ENCODE data around the gene RNF145. TPM values are rescaled to one million over a fixed set of nuclear protein-coding genes. Genes with fewer than 3 reads are reported as not detected.
"Not testable (repeated sequence)": the region's sequence is repeated elsewhere in the genome, so short reads cannot be mapped to it uniquely, and the experiment has no call there.

The RNF145 gene
- total RNA-seq, 1 donor from 2014 or later, result 59.3 TPM

GRCh38 chr5:159158553-159159091 is 50.7 kb downstream of the RNF145 start:
- DNase-seq (ENCODE audit: low read depth, low spot score), result not testable (repeated sequence)

- DNase-seq (ENCODE audit: low read depth, low spot score), result no peak
These were observed 51.8 kb downstream of the RNF145 start for GRCh38 chr5:159157552-159157951.

GRCh38 chr5:159156426-159157238 is 52.7 kb downstream of the RNF145 start:
- DNase-seq (ENCODE audit: low read depth, low spot score), result peak; percentile 37

DNA sequence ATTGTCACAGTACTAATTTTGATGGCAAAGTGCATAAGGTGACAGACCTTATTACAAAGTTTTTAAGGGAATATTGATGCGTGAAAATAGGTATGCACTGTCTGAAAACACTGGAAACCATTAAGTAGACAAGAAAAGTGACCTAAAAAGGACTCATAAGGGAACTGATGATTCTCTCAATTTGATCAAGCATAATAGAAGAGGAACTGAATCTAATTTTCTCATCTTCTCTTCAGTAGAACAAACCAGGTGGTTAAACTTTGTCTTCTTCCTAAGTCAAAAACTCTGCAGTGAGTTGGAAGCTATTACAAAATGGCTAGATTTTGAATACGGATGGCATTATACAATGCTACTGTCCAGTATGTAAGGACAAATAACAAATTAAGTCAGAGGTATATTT is 53.4 kb downstream of the RNF145 start:
- no peak for DNase-seq (ENCODE audit: low read depth, low spot score)

- no peak for DNase-seq (ENCODE audit: low read depth, low spot score)
These were observed 56.5 kb downstream of the RNF145 start for GRCh38 chr5:159152876-159153275.

GRCh38 chr5:159149085-159149484 is 60.3 kb downstream of the RNF145 start:
- DNase-seq (ENCODE audit: low read depth, low spot score), result no peak

- DNase-seq (ENCODE audit: low read depth, low spot score), result no peak
These were observed 61.4 kb downstream of the RNF145 start for GRCh38 chr5:159147976-159148375.

DNA sequence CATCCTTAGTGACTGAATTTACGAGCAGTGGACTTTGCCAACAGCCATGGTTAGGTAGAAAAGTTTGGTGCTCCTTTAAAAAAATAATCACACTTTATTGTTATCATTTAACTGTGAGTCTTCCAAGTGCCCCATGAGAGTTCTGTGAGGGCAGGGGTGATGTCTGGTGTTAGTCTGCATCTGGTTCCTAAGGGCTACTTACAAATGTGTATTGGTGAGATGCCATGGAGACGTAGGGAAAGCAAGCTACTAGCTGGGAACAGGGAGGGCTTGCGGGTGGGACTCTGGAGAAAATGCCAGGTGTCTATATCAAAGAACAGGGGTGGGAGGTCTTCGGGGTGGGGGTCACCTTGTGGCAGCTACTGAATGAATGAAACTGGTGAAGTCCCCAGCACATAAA is 62.5 kb downstream of the RNF145 start:
- no peak for DNase-seq (ENCODE audit: low read depth, low spot score)

- DNase-seq (ENCODE audit: low read depth, low spot score), result not testable (repeated sequence)
These were observed 64.2 kb downstream of the RNF145 start for GRCh38 chr5:159145160-159145559.

- DNase-seq (ENCODE audit: low read depth, low spot score), result no peak
These were observed 69.6 kb downstream of the RNF145 start for GRCh38 chr5:159139802-159140201.

DNA sequence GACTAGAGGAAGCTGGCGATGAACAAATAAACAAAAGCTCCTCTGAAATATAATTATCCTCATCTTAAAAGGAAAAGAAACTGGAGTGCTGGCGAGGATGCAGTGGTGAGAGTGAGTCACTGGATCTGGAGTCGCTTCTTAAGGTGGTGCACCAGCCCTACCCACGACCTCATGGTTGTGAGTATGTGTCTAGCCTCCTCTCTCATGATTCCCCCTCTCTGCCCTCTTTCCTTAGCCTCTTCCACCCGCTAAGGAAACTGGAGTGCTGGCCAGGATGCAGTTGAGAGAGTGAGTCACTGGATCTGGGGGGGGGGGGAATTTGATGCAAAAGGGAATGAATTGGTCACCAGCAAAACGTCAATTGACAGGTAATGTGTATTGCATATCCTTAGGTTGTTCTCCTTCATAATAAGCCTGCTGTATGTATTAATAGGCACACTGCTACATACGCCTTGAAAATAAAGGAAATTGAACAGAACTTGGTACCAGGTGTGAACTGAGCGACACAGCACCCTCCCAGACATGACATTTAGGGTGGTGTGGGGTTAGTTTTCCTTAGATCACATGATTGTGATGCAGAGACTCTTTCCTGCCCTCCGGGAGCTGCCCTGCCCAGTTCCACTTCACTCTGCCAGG is 73.3 kb downstream of the RNF145 start:
- DNase-seq (ENCODE audit: low read depth, low spot score), result no peak

DNA sequence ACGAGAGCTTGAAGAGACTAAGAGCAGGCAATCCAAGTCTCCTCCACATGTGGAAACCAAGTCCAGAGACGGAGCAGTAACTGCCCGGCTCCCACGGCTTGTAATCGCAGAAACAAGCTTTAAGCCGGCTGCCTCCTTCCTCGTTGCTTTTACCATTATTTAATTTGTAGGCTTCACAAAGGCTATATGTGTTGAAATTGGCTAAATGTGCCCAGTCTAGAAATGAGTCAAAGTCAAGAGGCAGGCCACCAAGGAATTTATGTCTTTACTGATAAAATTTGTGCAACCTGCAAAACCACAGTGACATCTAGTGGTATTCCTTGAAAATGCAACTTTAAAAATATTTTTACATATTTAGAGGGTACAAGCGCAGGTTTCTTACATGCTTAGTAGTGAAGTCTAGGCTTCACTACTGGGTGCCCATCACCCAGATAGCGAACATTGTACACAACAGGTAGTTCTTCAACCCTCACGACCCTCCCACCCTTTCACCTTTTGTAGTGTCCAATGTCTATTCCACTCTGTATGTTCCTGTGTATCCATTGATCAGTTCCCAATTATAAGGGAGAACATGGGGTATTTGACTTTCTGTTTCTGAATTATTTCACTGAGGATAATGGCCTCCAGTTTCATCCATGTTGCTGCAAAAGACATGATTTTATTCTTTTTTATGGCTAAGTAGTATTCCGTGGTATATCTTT is 76.2 kb downstream of the RNF145 start:
- DNase-seq (ENCODE audit: low read depth, low spot score), result no peak

DNA sequence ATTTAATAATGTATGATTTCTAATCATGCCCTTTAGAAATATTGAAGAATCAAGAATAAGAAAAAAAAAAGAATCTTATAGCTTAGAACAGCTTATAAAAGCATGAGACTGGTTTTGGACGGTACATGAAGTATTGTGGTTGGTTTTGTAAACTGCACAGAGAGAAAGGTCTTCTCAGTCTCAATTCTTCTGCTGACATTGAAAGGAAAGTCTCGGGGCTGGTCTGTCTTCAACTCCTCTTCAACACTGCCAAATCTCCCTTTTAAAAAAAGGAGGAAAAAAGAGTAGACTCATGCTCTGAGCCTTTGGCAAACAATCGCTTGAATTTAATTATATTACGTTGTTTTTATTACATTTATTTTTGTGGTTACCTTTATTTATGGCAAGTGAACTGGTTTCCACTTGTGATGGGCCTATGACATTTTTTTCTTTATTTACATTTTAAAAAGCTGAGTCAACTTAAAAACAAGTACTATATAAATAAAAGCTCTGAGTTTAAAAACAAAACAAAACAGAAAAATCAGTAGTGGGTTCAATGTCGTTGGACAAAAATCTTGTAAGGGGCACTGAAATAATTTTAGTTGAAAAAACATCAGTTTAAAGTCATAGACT is 76.8 kb downstream of the RNF145 start:
- DNase-seq (ENCODE audit: low read depth, low spot score), result no peak

GRCh38 chr5:159131951-159132350 is 77.4 kb downstream of the RNF145 start:
- no peak for DNase-seq (ENCODE audit: low read depth, low spot score)

DNA sequence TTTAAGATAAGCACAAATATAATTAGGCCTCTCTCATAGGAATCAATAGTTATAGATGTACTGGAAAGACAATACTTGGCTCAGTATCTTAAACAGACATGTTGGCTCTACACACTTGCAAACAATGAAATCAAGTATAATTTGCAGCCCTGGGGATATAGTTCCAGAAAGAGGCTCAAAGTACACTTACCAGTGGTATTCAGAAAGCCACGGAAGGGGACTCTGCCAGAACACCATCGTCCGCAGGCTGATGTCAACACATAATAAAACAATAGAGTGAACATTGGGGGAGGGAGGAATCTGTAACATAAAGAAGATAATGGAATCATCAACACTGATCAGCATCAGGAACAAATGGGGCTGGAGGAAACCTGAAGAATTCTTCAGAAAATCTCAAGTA is 78.5 kb downstream of the RNF145 start:
- no peak for DNase-seq (ENCODE audit: low read depth, low spot score)

GRCh38 chr5:159128070-159128541 is 81.2 kb downstream of the RNF145 start:
- no peak for DNase-seq (ENCODE audit: low read depth, low spot score)

DNA sequence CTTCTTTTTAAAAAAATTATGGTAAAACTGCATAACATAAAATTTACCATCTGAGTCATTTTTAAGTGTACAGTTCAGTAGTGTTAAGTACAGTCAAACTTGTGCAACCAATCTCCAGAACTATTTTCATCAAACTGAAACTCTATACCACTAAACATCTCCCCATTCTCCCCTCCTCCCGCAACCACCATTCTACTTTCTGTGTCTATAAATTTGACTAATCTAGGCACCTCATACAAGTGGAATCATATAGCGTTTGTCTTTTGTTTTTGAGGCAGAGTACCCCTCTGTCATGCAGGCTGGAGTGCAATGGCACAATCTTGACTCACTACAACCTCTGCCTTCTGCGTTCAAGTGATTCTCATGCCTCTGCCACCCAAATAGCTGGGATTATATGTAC is 85.7 kb downstream of the RNF145 start:
- DNase-seq (ENCODE audit: low read depth, low spot score), result no peak

DNA sequence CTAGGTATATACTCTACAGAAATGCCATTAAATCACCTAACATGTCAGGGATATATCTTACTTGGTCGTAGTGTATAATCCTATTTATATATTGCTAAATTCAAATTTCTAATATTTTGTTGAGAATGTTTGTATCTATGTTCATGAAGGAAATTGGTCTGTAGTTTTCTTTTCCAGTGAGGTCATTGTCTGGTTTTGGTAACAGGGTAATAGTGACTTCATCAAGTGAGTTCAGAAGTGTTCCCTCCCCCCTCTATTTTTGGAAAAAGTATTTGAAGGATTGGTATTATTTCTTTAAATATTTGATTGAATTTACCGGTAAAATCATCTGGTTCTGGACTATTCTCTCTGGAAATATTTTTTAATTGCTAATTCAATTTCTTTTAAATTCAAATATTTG is 86.2 kb downstream of the RNF145 start:
- no peak for DNase-seq (ENCODE audit: low read depth, low spot score)

- no peak for DNase-seq (ENCODE audit: low read depth, low spot score)
These were observed 88.3 kb downstream of the RNF145 start for GRCh38 chr5:159121061-159121460.

DNA sequence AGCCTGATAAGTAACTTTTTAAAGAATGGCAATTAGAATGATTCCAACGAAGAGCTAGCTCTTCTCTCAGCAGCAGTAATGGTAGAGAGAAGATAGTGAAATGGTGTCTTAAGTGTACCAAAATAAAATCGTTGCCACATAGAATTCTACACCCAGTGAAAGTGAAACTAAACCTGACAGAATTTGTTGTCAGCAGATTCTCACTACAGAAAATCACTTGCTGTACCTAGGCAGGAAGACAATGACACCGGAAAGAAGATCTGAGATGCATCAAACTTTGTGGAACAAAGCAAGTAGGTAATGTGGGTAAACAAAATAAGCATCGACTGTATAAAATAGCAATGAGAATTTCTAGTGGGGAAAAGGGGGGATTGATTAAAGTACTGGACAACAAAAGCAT is 88.9 kb downstream of the RNF145 start:
- no peak for DNase-seq (ENCODE audit: low read depth, low spot score)

DNA sequence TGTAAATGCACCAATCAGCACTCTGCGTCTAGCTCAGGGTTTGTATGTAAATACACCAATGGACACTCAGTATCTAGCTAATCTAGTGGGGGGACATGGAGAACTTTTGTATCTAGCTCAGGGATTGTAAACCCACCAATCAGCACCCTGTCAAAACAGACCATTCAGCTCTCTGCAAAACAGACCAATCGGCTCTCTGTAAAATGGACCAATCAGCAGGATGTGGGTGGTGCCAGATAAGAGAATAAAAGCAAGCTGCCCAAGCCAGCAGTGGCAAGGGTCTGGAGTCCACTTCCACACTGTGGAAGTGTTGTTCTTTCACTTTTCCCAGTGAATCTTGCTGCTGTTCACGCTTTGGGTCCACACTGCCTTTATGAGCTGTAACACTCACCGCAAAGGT is 89.5 kb downstream of the RNF145 start:
- DNase-seq (ENCODE audit: low read depth, low spot score), result not testable (repeated sequence)

Measured in pulmonary artery endothelial cell (primary cell).